Measurements from ENCODE around the gene TAF1L.
A peak's percentile ranks its signal among the peaks of the same experiment; 100 is the strongest.

Gene TAF1L

GRCh38 chr9:32590476-32590875 lies 45.0 kb downstream of the TAF1L start:
- DNase-seq: no peak

GRCh38 chr9:32589083-32589723 lies 46.3 kb downstream of the TAF1L start:
- DNase-seq: peak; percentile 5

DNA sequence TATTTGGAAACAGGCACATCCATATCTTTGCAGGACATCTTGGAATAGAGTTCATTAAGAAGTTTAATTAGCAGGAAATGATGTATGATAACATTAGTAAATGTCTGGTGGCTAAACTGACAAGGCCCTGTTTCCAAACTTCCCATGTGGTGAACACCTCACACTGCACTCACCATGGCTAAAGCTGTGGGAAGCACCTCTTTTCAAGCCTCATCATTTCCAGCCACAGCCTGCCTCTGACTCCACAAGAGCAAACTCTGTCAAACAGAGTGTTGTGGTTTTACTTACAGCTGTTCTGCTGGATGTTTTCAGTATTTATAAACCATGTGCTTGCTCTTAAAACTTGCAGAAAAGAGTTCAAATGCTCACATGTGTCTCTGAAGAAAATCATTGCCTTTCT lies 47.6 kb downstream of the TAF1L start:
- DNase-seq: no peak

DNA sequence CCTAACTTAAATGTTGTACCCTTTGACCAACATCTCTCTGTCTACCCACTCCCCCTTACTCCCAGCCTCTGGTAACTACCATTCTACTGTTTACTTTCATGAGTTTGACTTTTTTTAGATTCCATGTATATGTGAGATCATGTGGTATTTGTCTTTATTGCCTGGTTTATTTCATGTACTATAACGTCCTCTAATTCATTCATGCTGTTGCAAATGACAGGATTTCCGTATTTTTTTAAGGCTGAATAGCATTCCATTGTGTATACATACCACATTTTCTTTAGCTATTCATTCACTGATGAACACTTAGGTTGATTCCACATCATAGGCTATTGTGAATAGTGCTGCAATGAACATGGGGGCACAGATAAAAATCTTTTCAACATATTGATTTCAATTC lies 50.7 kb downstream of the TAF1L start:
- DNase-seq: no peak

GRCh38 chr9:32581512-32582143 lies 53.8 kb downstream of the TAF1L start:
- DNase-seq: peak; percentile 24

- no peak for DNase-seq
These were observed 54.7 kb downstream of the TAF1L start for GRCh38 chr9:32580631-32581300.

GRCh38 chr9:32579706-32580331 lies 55.6 kb downstream of the TAF1L start:
- DNase-seq: no peak
